GM19351 (cell line): ENCODE results near the gene DDX60.

Source experiments
- ATAC-seq: cut with Tn5 transposase; IDR thresholded peaks from one replicate; pipeline ENCODE4 v1.9.1; 2021; ENCODE audit warnings: mild to moderate bottlenecking, moderate library complexity; ENCODE audit not compliant: unreplicated experiment

DDX60 gene

GRCh38 chr4:168208957-168209614, 109.5 kb downstream of the DDX60 start:
- ATAC-seq: no peak

GRCh38 chr4:168203233-168203911, 115.2 kb downstream of the DDX60 start:
- no peak for ATAC-seq

- ATAC-seq: no peak
These were observed 117.9 kb downstream of the DDX60 start for GRCh38 chr4:168200685-168201084.

GRCh38 chr4:168199260-168199957, 119.1 kb downstream of the DDX60 start:
- ATAC-seq: no peak

GRCh38 chr4:168197926-168198325, 120.6 kb downstream of the DDX60 start:
- ATAC-seq: no peak

- peak; percentile 74 for ATAC-seq
These were observed 129.8 kb downstream of the DDX60 start for GRCh38 chr4:168188754-168189153.

- no peak for ATAC-seq
These were observed 134.6 kb downstream of the DDX60 start for GRCh38 chr4:168183717-168184571.

GRCh38 chr4:168177546-168178149, 140.9 kb downstream of the DDX60 start:
- no peak for ATAC-seq

- ATAC-seq: no peak
These were observed 144.2 kb downstream of the DDX60 start for GRCh38 chr4:168174308-168174707.

- no peak for ATAC-seq
These were observed 150.8 kb downstream of the DDX60 start for GRCh38 chr4:168167714-168168284.
